Activated T-cell treated with anti-CD3 and anti-CD28 coated beads, Interleukin-2, amount 50 U/mL, for 24 hours (primary cell): ENCODE measurements around the gene STK39.
A peak's percentile ranks its signal among the peaks of the same experiment; 100 is the strongest.

ENCODE experiments used
- DNase-seq: peaks from one replicate; pipeline ENCODE4 v3.0.0-alpha.2; 2020
- H3K27ac Mint-ChIP-seq: 2 replicates; pipeline ENCODE4 v1.8.0; 2020; ENCODE audit warnings: mild to moderate bottlenecking, mixed read lengths
- H3K27me3 Mint-ChIP-seq: 2 replicates; pipeline ENCODE4 v1.8.0; 2020; ENCODE audit warnings: mixed read lengths
- H3K36me3 Mint-ChIP-seq: 2 replicates; pipeline ENCODE4 v1.8.0; 2020; ENCODE audit warnings: low read depth, mixed read lengths
- H3K4me1 Mint-ChIP-seq: 2 replicates; pipeline ENCODE4 v1.8.0; 2020; ENCODE audit warnings: low read depth, mixed read lengths
- H3K4me3 Mint-ChIP-seq: 2 replicates; pipeline ENCODE4 v1.8.0; 2020; ENCODE audit warnings: mild to moderate bottlenecking, moderate library complexity, mixed read lengths
- H3K9me3 Mint-ChIP-seq: 2 replicates; pipeline ENCODE4 v1.8.0; 2020; ENCODE audit warnings: mixed read lengths

Gene STK39

DNA sequence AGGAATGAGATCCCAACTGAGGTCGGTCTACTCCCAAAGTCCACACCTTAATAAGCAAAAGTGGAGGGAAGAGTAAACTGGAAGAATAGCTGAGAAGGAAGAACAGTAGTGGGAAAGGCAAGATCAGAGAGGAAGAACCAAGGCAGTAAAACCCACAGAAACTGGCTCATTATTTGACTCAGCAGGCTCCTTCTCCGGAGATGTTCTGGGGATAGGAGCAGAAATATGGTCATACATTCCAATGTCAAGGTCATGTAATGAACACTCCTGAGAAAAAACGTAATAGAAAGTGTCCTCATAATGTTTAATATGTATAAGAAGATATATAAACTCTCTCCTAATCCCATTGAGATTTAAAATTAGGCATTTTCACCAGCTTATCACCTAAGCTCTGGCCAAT is 39.5 kb downstream of the STK39 start:
- DNase-seq: no peak
- H3K36me3 Mint-ChIP-seq: peaks cover 43% of the 10 kb centered on the region
- peaks cover 65% of the 10 kb centered on the region for H3K4me1 Mint-ChIP-seq
- H3K4me3 Mint-ChIP-seq: no peak overlapping the region
- H3K9me3 Mint-ChIP-seq: no peaks in the 10 kb centered on the region
- H3K27me3 Mint-ChIP-seq: no peaks in the 10 kb centered on the region
- peak overlapping the region; percentile 64 for H3K27ac Mint-ChIP-seq

- H3K4me3 Mint-ChIP-seq: no peak overlapping the region
- H3K9me3 Mint-ChIP-seq: no peaks in the 10 kb centered on the region
- no peak overlapping the region for H3K27ac Mint-ChIP-seq
- H3K27me3 Mint-ChIP-seq: no peaks in the 10 kb centered on the region
- no peak for DNase-seq
- peaks cover 44% of the 10 kb centered on the region for H3K36me3 Mint-ChIP-seq
- peaks cover 61% of the 10 kb centered on the region for H3K4me1 Mint-ChIP-seq
These were observed 43.4 kb downstream of the STK39 start for GRCh38 chr2:168203762-168204693.

GRCh38 chr2:168201584-168202116 is 45.7 kb downstream of the STK39 start:
- H3K36me3 Mint-ChIP-seq: peaks cover 30% of the 10 kb centered on the region

GRCh38 chr2:168200930-168201583 is 46.3 kb downstream of the STK39 start:
- peaks cover 61% of the 10 kb centered on the region for H3K4me1 Mint-ChIP-seq
- no peaks in the 10 kb centered on the region for H3K27me3 Mint-ChIP-seq
- peaks cover 27% of the 10 kb centered on the region for H3K36me3 Mint-ChIP-seq
- H3K4me3 Mint-ChIP-seq: no peak overlapping the region
- no peak for DNase-seq
- no peaks in the 10 kb centered on the region for H3K9me3 Mint-ChIP-seq
- H3K27ac Mint-ChIP-seq: peak overlapping the region; percentile 34

More at GRCh38 chr2:168201584-168202116, 45.7 kb downstream of the STK39 start:
- no peak for DNase-seq
- H3K27ac Mint-ChIP-seq: peak overlapping the region; percentile 48
- H3K4me3 Mint-ChIP-seq: no peak overlapping the region
- no peaks in the 10 kb centered on the region for H3K9me3 Mint-ChIP-seq
- H3K27me3 Mint-ChIP-seq: no peaks in the 10 kb centered on the region
- peaks cover 57% of the 10 kb centered on the region for H3K4me1 Mint-ChIP-seq

- no peak overlapping the region for H3K4me3 Mint-ChIP-seq
- no peak for DNase-seq
- no peaks in the 10 kb centered on the region for H3K27me3 Mint-ChIP-seq
- H3K36me3 Mint-ChIP-seq: peaks cover 15% of the 10 kb centered on the region
- no peaks in the 10 kb centered on the region for H3K9me3 Mint-ChIP-seq
- H3K27ac Mint-ChIP-seq: no peak overlapping the region
- peaks cover 78% of the 10 kb centered on the region for H3K4me1 Mint-ChIP-seq
These were observed 48.8 kb downstream of the STK39 start for GRCh38 chr2:168198476-168199207.

DNA sequence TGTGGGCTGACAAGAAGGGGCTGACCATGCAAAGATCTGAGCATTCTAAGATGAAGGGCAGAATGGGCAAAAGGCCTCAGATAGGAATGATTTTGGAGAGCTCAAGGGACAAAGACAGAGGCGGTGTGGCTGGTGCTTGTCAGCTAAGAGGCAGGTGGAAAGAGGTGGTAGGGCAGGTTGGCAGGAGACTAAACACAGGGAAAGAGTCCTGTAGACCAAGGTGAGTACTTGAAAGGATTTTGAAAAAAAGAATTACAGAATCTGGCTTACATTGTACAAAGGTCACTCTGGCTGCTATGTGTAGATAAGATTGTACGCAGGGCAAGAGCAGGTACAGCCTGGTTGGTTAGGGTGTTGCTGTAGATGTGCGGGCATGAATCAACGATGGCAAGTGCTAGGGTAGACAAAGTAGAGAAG is 50.6 kb downstream of the STK39 start:
- Mint-ChIP-seq H3K4me1 (peaks cover 84% of the 10 kb centered on the region), H3K36me3 (peaks cover 5% of the 10 kb centered on the region), H3K4me3 (no peak overlapping the region), H3K27me3 (no peaks in the 10 kb centered on the region), H3K9me3 (no peaks in the 10 kb centered on the region), H3K27ac (peak overlapping the region; percentile 99)
- DNase-seq: no peak

DNA sequence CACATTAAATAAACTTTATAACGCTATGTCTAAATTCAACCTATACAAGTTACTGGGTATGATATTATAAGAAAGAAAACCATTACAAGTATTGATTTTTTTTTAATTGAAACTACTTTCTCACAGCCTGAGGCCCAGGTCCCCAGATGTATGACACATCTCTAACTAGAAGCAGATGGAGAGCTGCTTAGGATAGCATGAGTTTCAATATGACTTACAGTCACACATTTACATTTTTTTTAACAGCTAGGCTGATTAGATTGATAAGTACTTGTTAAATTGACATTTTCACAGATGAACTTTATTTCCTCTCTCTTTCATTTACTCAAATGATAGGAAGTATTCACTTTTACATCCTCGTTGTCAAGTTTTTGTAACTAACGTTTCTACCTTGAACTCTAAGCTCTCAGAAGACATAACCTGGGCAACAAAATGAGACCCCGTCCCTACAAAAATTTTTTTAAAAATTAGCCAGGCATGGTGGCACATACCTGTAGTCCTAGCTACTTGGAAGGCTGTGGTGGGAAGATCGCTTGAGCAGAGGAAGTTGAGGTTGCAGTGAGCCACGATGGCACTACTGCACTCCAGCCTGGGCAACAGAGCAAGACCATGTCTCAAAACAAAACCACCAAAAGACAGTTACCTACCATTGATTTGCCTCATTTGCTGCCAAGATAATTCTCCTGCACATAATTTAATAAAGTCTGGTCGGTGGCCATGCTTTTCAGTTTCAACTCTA is 52.4 kb downstream of the STK39 start:
- Mint-ChIP-seq H3K36me3 (peaks cover 3% of the 10 kb centered on the region), H3K27me3 (no peaks in the 10 kb centered on the region), H3K27ac (peak overlapping the region; percentile 99), H3K4me1 (peaks cover 81% of the 10 kb centered on the region), H3K9me3 (no peaks in the 10 kb centered on the region), H3K4me3 (peak overlapping the region; percentile 77)
- peak; percentile 45 for DNase-seq

DNA sequence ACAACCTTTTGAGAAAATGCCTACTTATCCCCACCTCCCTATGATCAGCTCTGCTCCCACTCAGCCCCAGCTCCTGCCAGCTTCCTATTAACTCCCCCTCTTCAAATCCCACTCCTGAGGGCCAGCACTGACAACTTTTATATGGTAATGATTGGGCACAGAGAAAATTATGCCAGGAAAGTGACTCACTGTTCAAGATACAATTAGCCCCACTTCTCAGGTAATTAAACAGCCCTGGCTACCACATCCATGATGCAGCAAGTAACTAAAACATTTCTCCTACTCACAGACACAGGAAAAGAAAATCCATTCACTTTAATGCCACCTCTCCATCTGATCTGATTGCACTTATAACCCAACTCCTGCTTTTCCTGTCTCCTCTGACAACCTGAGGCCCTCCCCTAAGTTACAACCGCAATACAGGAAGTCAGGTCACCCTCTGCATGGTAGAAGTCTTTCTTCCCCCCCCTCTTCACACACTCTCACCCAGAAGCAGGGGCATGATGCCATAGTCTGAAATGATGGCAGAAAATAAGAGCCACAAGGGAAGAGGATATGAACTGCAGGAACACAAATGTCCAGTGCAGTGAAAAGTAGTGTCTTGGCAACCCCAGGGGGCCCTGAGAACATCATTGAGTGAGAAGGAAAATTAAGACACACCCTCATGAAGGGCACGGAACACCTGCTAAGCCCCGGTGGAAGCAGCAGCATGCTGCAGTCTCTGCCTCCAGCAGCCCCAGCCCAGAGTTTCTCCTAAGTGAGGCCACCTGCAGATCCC is 54.4 kb downstream of the STK39 start:
- no peaks in the 10 kb centered on the region for H3K27me3 Mint-ChIP-seq
- no peaks in the 10 kb centered on the region for H3K9me3 Mint-ChIP-seq
- DNase-seq: peak; percentile 46
- peaks cover 75% of the 10 kb centered on the region for H3K4me1 Mint-ChIP-seq
- H3K36me3 Mint-ChIP-seq: peaks cover 4% of the 10 kb centered on the region
- H3K4me3 Mint-ChIP-seq: peak overlapping the region; percentile 39
- H3K27ac Mint-ChIP-seq: peak overlapping the region; percentile 73

DNA sequence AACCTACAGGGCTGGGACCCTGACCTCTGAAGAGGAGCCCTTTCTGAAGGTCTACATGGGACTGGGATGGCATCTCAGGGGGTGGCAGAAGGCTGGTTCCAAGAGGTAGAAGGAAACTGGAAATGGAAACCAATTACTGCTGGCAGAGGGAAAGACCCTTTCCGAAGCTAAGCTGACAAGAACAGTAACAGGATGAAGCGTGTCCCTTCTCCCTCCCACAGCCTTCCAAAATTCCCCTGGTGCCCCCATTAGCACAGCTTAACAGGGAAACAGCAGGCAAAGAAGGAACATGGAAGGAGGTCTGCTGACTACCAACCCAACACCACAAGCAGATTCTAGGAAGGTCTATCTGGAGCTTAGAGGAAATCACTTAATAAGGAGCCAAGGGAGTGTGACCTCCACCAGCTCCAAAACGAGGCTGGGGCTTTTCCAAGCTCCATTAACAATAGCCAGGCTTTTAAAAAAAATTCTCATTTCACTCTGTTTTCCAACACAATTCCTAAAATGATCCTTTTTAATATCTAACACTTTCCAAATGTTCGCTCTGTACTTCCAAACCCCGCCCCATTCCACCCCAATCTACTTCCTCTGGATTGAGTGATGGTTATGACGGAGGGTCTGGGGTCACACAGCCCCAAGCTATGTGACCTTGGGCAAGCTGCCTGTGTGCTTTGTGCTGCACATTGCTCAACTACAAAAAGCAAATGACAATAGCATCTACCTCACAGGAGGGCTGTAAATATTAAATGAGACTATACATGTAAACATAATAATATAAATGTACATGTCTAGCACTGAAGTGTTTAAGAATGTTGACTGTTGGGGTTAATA is 55.2 kb downstream of the STK39 start:
- no peaks in the 10 kb centered on the region for H3K9me3 Mint-ChIP-seq
- no peaks in the 10 kb centered on the region for H3K27me3 Mint-ChIP-seq
- no peak overlapping the region for H3K27ac Mint-ChIP-seq
- H3K36me3 Mint-ChIP-seq: peaks cover 4% of the 10 kb centered on the region
- H3K4me3 Mint-ChIP-seq: no peak overlapping the region
- peaks cover 77% of the 10 kb centered on the region for H3K4me1 Mint-ChIP-seq
- no peak for DNase-seq

DNA sequence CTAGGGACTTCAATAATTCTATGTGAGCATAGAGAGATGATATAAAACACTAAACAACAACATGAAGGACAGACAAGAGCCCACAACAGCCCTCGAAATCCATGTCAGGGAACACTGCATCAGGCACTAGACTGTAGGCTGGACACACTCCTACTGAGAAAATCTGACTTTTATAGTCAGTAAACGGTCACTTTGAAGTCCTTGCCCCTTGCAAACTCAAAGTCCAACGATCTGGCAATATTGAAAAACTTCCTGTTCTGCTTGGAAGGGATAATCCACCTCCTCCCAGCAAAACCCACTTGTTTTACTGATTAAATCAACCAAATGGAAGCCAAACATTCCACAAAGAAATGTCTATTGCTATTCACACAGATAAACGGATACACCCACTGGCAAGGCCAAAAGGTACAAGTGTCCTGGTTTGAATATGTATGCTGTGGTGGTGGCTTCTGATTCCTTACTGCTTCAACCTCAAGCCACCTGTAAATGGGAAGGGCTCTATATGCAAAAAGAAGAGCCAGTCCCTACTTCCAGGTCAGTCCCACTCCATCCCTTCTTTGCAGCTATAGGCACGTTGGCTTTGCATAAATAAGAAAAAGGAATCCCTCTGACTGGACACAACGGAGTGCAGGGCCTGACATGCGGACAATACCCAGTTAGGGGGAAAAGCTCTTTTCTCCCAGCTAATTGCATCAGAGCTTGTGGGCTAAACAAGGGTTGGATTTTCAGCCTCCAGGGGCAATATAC is 56.6 kb downstream of the STK39 start:
- no peaks in the 10 kb centered on the region for H3K9me3 Mint-ChIP-seq
- peaks cover 2% of the 10 kb centered on the region for H3K36me3 Mint-ChIP-seq
- H3K4me3 Mint-ChIP-seq: no peak overlapping the region
- no peak overlapping the region for H3K27ac Mint-ChIP-seq
- DNase-seq: no peak
- H3K27me3 Mint-ChIP-seq: no peaks in the 10 kb centered on the region
- H3K4me1 Mint-ChIP-seq: peaks cover 72% of the 10 kb centered on the region

- H3K36me3 Mint-ChIP-seq: peaks cover 2% of the 10 kb centered on the region
- no peak overlapping the region for H3K27ac Mint-ChIP-seq
- DNase-seq: no peak
- H3K4me3 Mint-ChIP-seq: no peak overlapping the region
- peaks cover 72% of the 10 kb centered on the region for H3K4me1 Mint-ChIP-seq
- H3K9me3 Mint-ChIP-seq: no peaks in the 10 kb centered on the region
- no peaks in the 10 kb centered on the region for H3K27me3 Mint-ChIP-seq
These were observed 57.4 kb downstream of the STK39 start for GRCh38 chr2:168189835-168190569.

- peaks cover 73% of the 10 kb centered on the region for H3K4me1 Mint-ChIP-seq
- no peak for DNase-seq
- H3K27ac Mint-ChIP-seq: no peak overlapping the region
- H3K27me3 Mint-ChIP-seq: no peaks in the 10 kb centered on the region
- H3K36me3 Mint-ChIP-seq: peaks cover 2% of the 10 kb centered on the region
- no peak overlapping the region for H3K4me3 Mint-ChIP-seq
- H3K9me3 Mint-ChIP-seq: no peaks in the 10 kb centered on the region
These were observed 59.4 kb downstream of the STK39 start for GRCh38 chr2:168188002-168188401.
